OCI-LY1 (cell line): ENCODE measurements around the gene LRRFIP1.

Source experiments
- H2AFZ ChIP-seq: fragments of 200-600 bp; sonication (generic), shearing (Covaris generic); 2 replicates; pipeline ENCODE4 v1.6.0; 2014; ENCODE audit warnings: antibody characterized with exemption, mild to moderate bottlenecking, low read length
- H3F3A ChIP-seq: fragments of 200-600 bp; sonication (generic), shearing (Covaris generic); 2 replicates; pipeline ENCODE4 v1.6.0; 2014; ENCODE audit warnings: mild to moderate bottlenecking, antibody characterized with exemption, low read length, moderate library complexity; ENCODE audit not compliant: insufficient read depth
- H3K27ac ChIP-seq: fragments of 200-600 bp; sonication (generic); 2 replicates; pipeline ENCODE4 v1.5.1; 2014; ENCODE audit warnings: low read length, mixed run types, mild to moderate bottlenecking, low read depth; ENCODE audit not compliant: poor library complexity, severe bottlenecking
- H3K27me3 ChIP-seq: fragments of 200-600 bp; sonication (generic); 2 replicates; pipeline ENCODE4 v1.6.0; 2014; ENCODE audit warnings: antibody characterized with exemption, mild to moderate bottlenecking, low read length, moderate library complexity; ENCODE audit not compliant: insufficient read depth
- H3K36me3 ChIP-seq: fragments of 200-600 bp; sonication (generic); 2 replicates; pipeline ENCODE4 v1.6.1; 2014; ENCODE audit warnings: mild to moderate bottlenecking, antibody characterized with exemption, low read length, moderate library complexity, mixed read lengths; ENCODE audit not compliant: insufficient read depth
- H3K4me1 ChIP-seq: fragments of 200-600 bp; sonication (generic); 2 replicates; pipeline ENCODE4 v1.5.1; 2014; ENCODE audit warnings: mild to moderate bottlenecking, low read length, moderate library complexity; ENCODE audit not compliant: insufficient read depth, severe bottlenecking
- H3K4me2 ChIP-seq: fragments of 200-600 bp; sonication (generic), shearing (Covaris generic); 2 replicates; pipeline ENCODE4 v1.6.1; 2014; ENCODE audit warnings: low read length
- H3K4me3 ChIP-seq: fragments of 200-600 bp; sonication (generic); 2 replicates; pipeline ENCODE4 v1.5.1; 2014; ENCODE audit warnings: low read length, low read depth, mild to moderate bottlenecking, mixed read lengths; ENCODE audit not compliant: poor library complexity, severe bottlenecking
- H3K79me2 ChIP-seq: fragments of 200-600 bp; shearing (Covaris generic); 2 replicates; pipeline ENCODE4 v1.6.1; 2016; ENCODE audit warnings: mixed run types, low read length, mixed read lengths; ENCODE audit not compliant: insufficient read depth
- H3K9ac ChIP-seq: fragments of 200-600 bp; sonication (generic), shearing (Covaris generic); 2 replicates; pipeline ENCODE4 v1.6.1; 2014; ENCODE audit warnings: mild to moderate bottlenecking, low read length, mixed read lengths
- H3K9me2 ChIP-seq: fragments of 200-600 bp; sonication (generic), shearing (Covaris generic); 2 replicates; pipeline ENCODE4 v1.6.1; 2014; ENCODE audit warnings: low read depth, mild to moderate bottlenecking, low read length, mixed read lengths
- H3K9me3 ChIP-seq: fragments of 200-600 bp; shearing (Covaris generic); 2 replicates; pipeline ENCODE4 v1.6.1; 2014; ENCODE audit warnings: low read length, mixed read lengths
- H4K20me1 ChIP-seq: fragments of 200-600 bp; sonication (generic), shearing (Covaris generic); 2 replicates; pipeline ENCODE4 v1.6.0; 2016; ENCODE audit warnings: mild to moderate bottlenecking, low read length; ENCODE audit not compliant: insufficient read depth
- EZH2 ChIP-seq: fragments of 200-600 bp; sonication (generic), shearing (Covaris generic); IDR thresholded peaks from 2 replicates; pipeline ENCODE4 v1.8.0; 2017; ENCODE audit warnings: borderline replicate concordance, mixed run types, mild to moderate bottlenecking, antibody characterized with exemption, low read length, moderate library complexity, mixed read lengths
- TF ChIP-seq, protein P1 (sequence below): fragments of 200-600 bp; sonication (generic), shearing (Covaris generic); IDR thresholded peaks from 2 replicates; pipeline ENCODE4 v1.5.1; 2017; ENCODE audit warnings: mild to moderate bottlenecking, antibody characterized with exemption, low read length, moderate library complexity, mixed read lengths

LRRFIP1 gene

DNA sequence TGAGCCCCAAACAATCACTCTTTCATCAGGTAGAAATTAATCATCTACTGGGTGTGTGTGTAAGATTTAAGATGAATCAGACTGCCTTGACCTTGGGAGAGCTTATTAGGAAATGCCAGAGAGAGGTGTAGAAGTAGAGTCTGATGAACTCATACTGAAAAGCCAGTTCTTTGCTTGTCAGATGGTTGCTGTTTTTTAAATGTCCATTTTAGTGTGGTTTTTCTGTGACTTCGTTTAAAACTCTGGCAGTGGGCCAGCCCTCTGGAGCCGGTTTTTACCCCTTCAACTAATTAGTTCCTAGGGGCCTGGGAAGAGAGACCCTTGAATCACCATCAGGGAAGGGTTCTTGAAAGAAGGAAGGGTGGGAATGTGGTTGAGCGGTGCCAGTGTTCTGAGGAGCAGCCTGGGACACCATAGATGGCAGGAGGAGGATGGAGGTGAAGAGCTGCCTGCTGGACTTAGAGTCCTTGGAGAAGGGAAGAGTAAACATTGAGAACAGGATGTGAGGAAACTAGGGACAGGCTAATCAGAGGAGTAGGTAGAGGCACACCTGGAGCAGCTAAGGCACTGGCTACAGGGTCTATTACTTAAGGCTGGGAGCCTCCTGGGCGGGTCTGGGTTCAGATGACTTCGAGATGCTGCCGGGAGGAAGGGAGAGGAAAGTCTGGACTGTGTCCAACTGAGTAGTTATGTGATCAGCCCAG is 66.1 kb downstream of the LRRFIP1 start:
- H3K36me3 ChIP-seq = no peaks in the 10 kb centered on the region; the same call in 1 of the 2 replicates
- peak overlapping the region; percentile 93 for H3K9ac ChIP-seq
- peak overlapping the region; percentile 87 for H3K4me2 ChIP-seq
- H3F3A ChIP-seq = 0 out of 2 replicates have a peak, but pooled peaks cover 7% of the 10 kb centered on the region
- no peak overlapping the region for H2AFZ ChIP-seq
- H3K79me2 ChIP-seq = peaks cover 51% of the 10 kb centered on the region
- H3K27me3 ChIP-seq = no peaks in the 10 kb centered on the region
- peaks cover 66% of the 10 kb centered on the region for H3K4me1 ChIP-seq
- no peaks in the 10 kb centered on the region for H3K9me2 ChIP-seq
- peak overlapping the region; percentile 78 for H3K4me3 ChIP-seq
- TF ChIP-seq EZH2 = no peak
- TF ChIP-seq, protein P1, sequence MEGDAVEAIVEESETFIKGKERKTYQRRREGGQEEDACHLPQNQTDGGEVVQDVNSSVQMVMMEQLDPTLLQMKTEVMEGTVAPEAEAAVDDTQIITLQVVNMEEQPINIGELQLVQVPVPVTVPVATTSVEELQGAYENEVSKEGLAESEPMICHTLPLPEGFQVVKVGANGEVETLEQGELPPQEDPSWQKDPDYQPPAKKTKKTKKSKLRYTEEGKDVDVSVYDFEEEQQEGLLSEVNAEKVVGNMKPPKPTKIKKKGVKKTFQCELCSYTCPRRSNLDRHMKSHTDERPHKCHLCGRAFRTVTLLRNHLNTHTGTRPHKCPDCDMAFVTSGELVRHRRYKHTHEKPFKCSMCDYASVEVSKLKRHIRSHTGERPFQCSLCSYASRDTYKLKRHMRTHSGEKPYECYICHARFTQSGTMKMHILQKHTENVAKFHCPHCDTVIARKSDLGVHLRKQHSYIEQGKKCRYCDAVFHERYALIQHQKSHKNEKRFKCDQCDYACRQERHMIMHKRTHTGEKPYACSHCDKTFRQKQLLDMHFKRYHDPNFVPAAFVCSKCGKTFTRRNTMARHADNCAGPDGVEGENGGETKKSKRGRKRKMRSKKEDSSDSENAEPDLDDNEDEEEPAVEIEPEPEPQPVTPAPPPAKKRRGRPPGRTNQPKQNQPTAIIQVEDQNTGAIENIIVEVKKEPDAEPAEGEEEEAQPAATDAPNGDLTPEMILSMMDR = no peak
- no peaks in the 10 kb centered on the region for H4K20me1 ChIP-seq
- H3K27ac ChIP-seq = peak overlapping the region; percentile 96
- H3K9me3 ChIP-seq = no peaks in the 10 kb centered on the region

DNA sequence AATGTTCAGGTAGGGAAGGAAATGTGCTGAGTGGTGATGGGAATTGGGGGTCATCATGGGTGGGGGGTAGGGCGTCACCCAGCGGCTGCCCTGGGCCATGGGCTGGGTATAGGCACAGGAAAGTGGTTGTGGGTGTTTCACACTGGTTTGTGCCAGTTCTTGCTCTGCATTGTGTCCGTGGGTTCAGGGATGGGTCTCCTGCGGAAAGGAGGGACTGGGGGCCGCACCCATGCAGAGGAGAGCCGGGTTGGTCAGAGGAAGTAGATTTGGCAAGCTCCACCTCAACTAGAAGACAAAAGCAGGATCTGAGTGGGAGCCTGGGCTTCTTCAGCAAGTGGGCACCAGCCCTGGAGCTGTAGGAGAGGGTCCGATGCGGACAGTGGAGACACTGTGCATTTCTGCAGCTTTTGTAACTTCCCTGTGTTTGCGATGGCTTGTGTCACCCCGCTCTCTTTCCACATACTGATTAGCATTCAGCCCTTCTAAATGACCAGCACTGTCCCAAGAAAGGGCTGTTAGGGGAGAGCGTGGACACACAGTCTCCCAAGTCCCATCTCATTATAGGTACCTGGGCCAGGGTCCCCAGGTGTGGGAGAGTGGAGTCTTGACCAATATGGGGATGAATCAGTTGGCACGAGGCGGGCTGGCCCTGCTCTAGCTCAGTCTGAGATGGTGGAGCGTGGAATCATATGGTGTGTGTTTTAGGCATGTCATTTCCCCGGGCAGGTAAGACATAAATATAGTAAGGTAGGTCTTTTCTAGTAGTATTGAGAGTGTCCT is 67.2 kb downstream of the LRRFIP1 start:
- Histone ChIP-seq H3K9me3 (no peaks in the 10 kb centered on the region), H3K27me3 (no peaks in the 10 kb centered on the region), H3K27ac (peak overlapping the region; percentile 96), H3K9ac (peak overlapping the region; percentile 93), H3K9me2 (no peaks in the 10 kb centered on the region), H3K4me3 (peak overlapping the region; percentile 78), H3K4me2 (peak overlapping the region; percentile 87), H2AFZ (no peak overlapping the region), H3F3A (0 out of 2 replicates have a peak, but pooled peaks cover 7% of the 10 kb centered on the region), H3K79me2 (peaks cover 60% of the 10 kb centered on the region), H3K4me1 (peaks cover 74% of the 10 kb centered on the region), H4K20me1 (no peaks in the 10 kb centered on the region), H3K36me3 (no peaks in the 10 kb centered on the region; the same call in 1 of the 2 replicates)
- TF ChIP-seq, protein P1 = peak; percentile 51
- no peak for TF ChIP-seq EZH2

DNA sequence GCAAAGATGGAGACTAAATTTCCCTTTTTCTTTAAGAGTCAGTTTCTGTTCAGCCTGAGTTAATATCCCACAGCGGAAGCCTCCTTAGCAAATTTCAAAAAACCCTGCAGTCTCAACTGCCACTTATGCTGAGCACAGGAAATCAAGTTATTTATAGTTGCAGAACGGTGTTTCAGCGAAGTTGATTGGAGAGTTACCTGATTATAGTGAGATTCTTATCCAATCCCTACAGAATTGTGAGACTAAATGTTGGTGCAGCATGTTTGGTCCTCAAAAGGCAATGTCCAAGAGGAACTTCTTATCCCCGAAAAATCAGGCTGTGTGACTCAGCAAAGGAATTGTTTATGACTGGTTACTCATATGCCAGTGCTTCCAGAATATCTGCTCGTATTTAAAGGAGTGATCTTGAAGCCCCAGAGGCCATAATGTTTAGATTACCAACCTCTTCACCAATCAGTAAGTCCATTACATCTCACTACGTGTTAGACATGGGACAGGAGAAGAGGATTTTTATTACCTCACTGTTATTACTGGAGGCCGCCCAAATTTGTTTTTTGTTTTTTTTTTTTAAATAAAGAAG is 67.9 kb downstream of the LRRFIP1 start:
- peak overlapping the region; percentile 96 for H3K27ac ChIP-seq
- no peaks in the 10 kb centered on the region for H4K20me1 ChIP-seq
- H3K79me2 ChIP-seq = peaks cover 67% of the 10 kb centered on the region
- H3K4me2 ChIP-seq = peak overlapping the region; percentile 87
- peaks cover 76% of the 10 kb centered on the region for H3K4me1 ChIP-seq
- H2AFZ ChIP-seq = no peak overlapping the region
- TF ChIP-seq, protein P1 = no peak
- no peak for TF ChIP-seq EZH2
- no peaks in the 10 kb centered on the region for H3K9me3 ChIP-seq
- H3K36me3 ChIP-seq = no peaks in the 10 kb centered on the region; the same call in 1 of the 2 replicates
- 0 out of 2 replicates have a peak, but pooled peaks cover 7% of the 10 kb centered on the region for H3F3A ChIP-seq
- H3K9ac ChIP-seq = peak overlapping the region; percentile 93
- no peaks in the 10 kb centered on the region for H3K9me2 ChIP-seq
- H3K27me3 ChIP-seq = no peaks in the 10 kb centered on the region
- H3K4me3 ChIP-seq = peak overlapping the region; percentile 78
